SW 1271 (cell line): ENCODE data around the gene FOXP4.
A peak's percentile ranks its signal among the peaks of the same experiment; 100 is the strongest.

Experiments
- DNase-seq, 2 experiments: peaks; one replicate each; lab custom pipeline; 2025; lab: John Stamatoyannopoulos, UW

FOXP4 gene

GRCh38 chr6:41626022-41626421 is 79.8 kb downstream of the FOXP4 start:
- no peak for DNase-seq

GRCh38 chr6:41626917-41627316 is 80.7 kb downstream of the FOXP4 start:
- no peak for DNase-seq

- no peak for DNase-seq
Observed at GRCh38 chr6:41629128-41629527, 82.9 kb downstream of the FOXP4 start.

GRCh38 chr6:41630069-41630468 is 83.9 kb downstream of the FOXP4 start:
- DNase-seq = no peak

- DNase-seq = no peak
Observed at GRCh38 chr6:41630946-41631345, 84.8 kb downstream of the FOXP4 start.

- no peak for DNase-seq
Observed at GRCh38 chr6:41633056-41633634, 87.0 kb downstream of the FOXP4 start.

- DNase-seq = no peak
Observed at GRCh38 chr6:41634657-41635056, 88.5 kb downstream of the FOXP4 start.

- no peak for DNase-seq
Observed at GRCh38 chr6:41635365-41635764, 89.2 kb downstream of the FOXP4 start.

GRCh38 chr6:41636833-41637193 is 90.6 kb downstream of the FOXP4 start:
- DNase-seq = no peak

- no peak for DNase-seq
Observed at GRCh38 chr6:41637194-41638001, 91.2 kb downstream of the FOXP4 start.

GRCh38 chr6:41638002-41638934 is 92.1 kb downstream of the FOXP4 start, which contains the start of gene MDFI:
TSS of gene MDFI (plus strand) at chr6:41638468. CDS start at chr6:41638750, 282 bp downstream.
- no peak for DNase-seq

- no peak for DNase-seq
Observed at GRCh38 chr6:41638935-41639808, 93.0 kb downstream of the FOXP4 start.

GRCh38 chr6:41639809-41640371 is 93.7 kb downstream of the FOXP4 start:
- DNase-seq = no peak

- DNase-seq = no peak
Observed at GRCh38 chr6:41640426-41640825, 94.2 kb downstream of the FOXP4 start.

- no peak for DNase-seq
Observed at GRCh38 chr6:41641352-41641925, 95.3 kb downstream of the FOXP4 start.

GRCh38 chr6:41642090-41642959 is 96.1 kb downstream of the FOXP4 start:
- no peak for DNase-seq

GRCh38 chr6:41642960-41643898 is 97.0 kb downstream of the FOXP4 start:
- DNase-seq = peak in 1 of 2 experiments; percentile 8

GRCh38 chr6:41643899-41644269 is 97.7 kb downstream of the FOXP4 start:
- no peak for DNase-seq
